NCI-H2227 (cell line): Measurements from ENCODE around the gene RNF150.
A peak's percentile ranks its signal among the peaks of the same experiment; 100 is the strongest.
"Not testable (repeated sequence)": the region's sequence is repeated elsewhere in the genome, so short reads cannot be mapped to it uniquely, and the experiment has no call there.

Experiments used
- DNase-seq: peaks from one replicate; lab custom pipeline; 2025; ENCODE audit not compliant: unreplicated experiment; lab: John Stamatoyannopoulos, UW

RNF150 gene

GRCh38 chr4:141133146-141133998 lies at the start of gene RNF150:
Gene RNF150, minus strand, starts transcription at chr4:141133469.
- DNase-seq, result peak; percentile 91

- no peak for DNase-seq
Observed at GRCh38 chr4:141180991-141181761, 47.9 kb upstream of the RNF150 start.

- DNase-seq, result no peak
Observed at GRCh38 chr4:141179474-141180373, 46.5 kb upstream of the RNF150 start.

GRCh38 chr4:141177171-141177570 lies 43.9 kb upstream of the RNF150 start:
- no peak for DNase-seq

GRCh38 chr4:141174457-141174856 lies 41.2 kb upstream of the RNF150 start:
- no peak for DNase-seq

GRCh38 chr4:141170671-141171070 lies 37.4 kb upstream of the RNF150 start:
- no peak for DNase-seq

GRCh38 chr4:141169391-141169790 lies 36.1 kb upstream of the RNF150 start:
- no peak for DNase-seq

GRCh38 chr4:141165001-141165400 lies 31.7 kb upstream of the RNF150 start:
- not testable (repeated sequence) for DNase-seq

GRCh38 chr4:141159027-141159426 lies 25.8 kb upstream of the RNF150 start:
- no peak for DNase-seq

- DNase-seq, result peak; percentile 44
Observed at GRCh38 chr4:141158219-141158618, 24.9 kb upstream of the RNF150 start.

GRCh38 chr4:141155586-141155985 lies 22.3 kb upstream of the RNF150 start:
- no peak for DNase-seq

- DNase-seq, result no peak
Observed at GRCh38 chr4:141154725-141155124, 21.5 kb upstream of the RNF150 start.

GRCh38 chr4:141153751-141154510 lies 20.7 kb upstream of the RNF150 start:
- DNase-seq, result peak; percentile 71

- DNase-seq, result no peak
Observed at GRCh38 chr4:141144207-141144606, 10.9 kb upstream of the RNF150 start.

GRCh38 chr4:141142423-141142822 lies 9.2 kb upstream of the RNF150 start:
- DNase-seq, result no peak

GRCh38 chr4:141140391-141141200 lies 7.3 kb upstream of the RNF150 start:
- DNase-seq, result no peak

GRCh38 chr4:141133999-141134995 lies 1.0 kb upstream of the RNF150 start:
- DNase-seq, result peak; percentile 18

GRCh38 chr4:141132709-141133145 lies 542 bp downstream of the RNF150 start:
- DNase-seq, result peak; percentile 36
